Adrenal gland (tissue), 5 donors: ENCODE results near the gene CLDN5.

Source experiments
- CTCF ChIP-seq, 6 experiments: fragments of 450-650 bp in 4 of 6; fragments of 200-600 bp in 2 of 6; sonication (generic) in 1 of 6; IDR thresholded peaks; 1 replicate in 5 of 6; 2 replicates in 1 of 6; pipeline versions ENCODE4 v1.5.1 to v1.8.0; 2016 to 2021; ENCODE audit warnings: antibody characterized with exemption in 6 of 6, mild to moderate bottlenecking in 2 of 6, moderate library complexity in 1 of 6
- POLR2A ChIP-seq, 2 donors: fragments of 450-650 bp; IDR thresholded peaks; one replicate each; pipeline ENCODE4 v1.6.1; 2017; ENCODE audit warnings: antibody characterized with exemption in 2 of 2, mild to moderate bottlenecking in 2 of 2, moderate library complexity in 1 of 2
- donor health status: DM: no; HTN: no; CAD: no.

- TF ChIP-seq CTCF (IDR thresholded peaks at IDR 0.05) (no peak), POLR2A (IDR thresholded peaks at IDR 0.05) (no peak)
These were observed 40.5 kb downstream of the CLDN5 start for GRCh38 chr22:19483481-19484244.
